Measurements from ENCODE around the gene DPP7.

GRCh38 chr9:137097761-137098462 lies 16.6 kb downstream of the DPP7 start:
- no peak for TF ChIP-seq CTCF (IDR thresholded peaks at IDR 0.05)
- TF ChIP-seq POLR2A (IDR thresholded peaks at IDR 0.05): no peak
- TF ChIP-seq POLR2AphosphoS5 (IDR thresholded peaks at IDR 0.05): no peak
